Spleen (tissue), 11 donors: ENCODE measurements around the gene CMTM7. TPM values are rescaled to one million over a fixed set of nuclear protein-coding genes. Genes with fewer than 3 reads are reported as not detected.

ENCODE experiments used
- DNase-seq: peaks from one replicate; pipeline ENCODE4 v3.0.0-alpha.2; 2020
- H3K27ac ChIP-seq, 8 donors: fragments of 200-600 bp; sonication (generic) in 7 of 8; 1 replicate in 4 of 8; 2 replicates in 4 of 8; pipeline versions ENCODE4 v1.5.0 to v1.8.0; 2016 to 2021; ENCODE audit warnings: inconsistent platforms in 4 of 8, mild to moderate bottlenecking in 4 of 8, moderate library complexity in 1 of 8
- H3K27me3 ChIP-seq, 7 donors: fragments of 200-600 bp; sonication (generic) in 6 of 7; replicated peaks in 1 of 7; 1 replicate in 4 of 7; 2 replicates in 3 of 7; pipeline versions ENCODE4 v1.5.0 to v1.8.0; 2016 to 2021; ENCODE audit warnings: inconsistent platforms in 3 of 7, mild to moderate bottlenecking in 1 of 7
- H3K36me3 ChIP-seq, 6 donors: fragments of 200-600 bp; sonication (generic) in 5 of 6; 1 replicate in 4 of 6; 2 replicates in 2 of 6; pipeline versions ENCODE4 v1.5.0 to v1.8.0; 2016 to 2021; ENCODE audit warnings: inconsistent platforms in 2 of 6
- H3K4me1 ChIP-seq, 6 donors: fragments of 200-600 bp; sonication (generic) in 5 of 6; 1 replicate in 3 of 6; 2 replicates in 3 of 6; pipeline versions ENCODE4 v1.5.0 to v1.8.0; 2016 to 2021; ENCODE audit warnings: inconsistent platforms in 3 of 6
- H3K4me3 ChIP-seq, 8 donors: fragments of 200-600 bp; sonication (generic) in 7 of 8; 1 replicate in 4 of 8; 2 replicates in 4 of 8; pipeline versions ENCODE4 v1.5.0 to v1.8.0; 2016 to 2021; ENCODE audit warnings: inconsistent platforms in 4 of 8, mild to moderate bottlenecking in 4 of 8, moderate library complexity in 2 of 8
- H3K9me3 ChIP-seq, 8 donors: fragments of 200-600 bp; sonication (generic) in 7 of 8; 1 replicate in 4 of 8; 2 replicates in 4 of 8; pipeline versions ENCODE4 v1.5.0 to v1.8.0; 2016 to 2021; ENCODE audit warnings: inconsistent platforms in 4 of 8
- POLR2A ChIP-seq, 3 donors: fragments of 450-650 bp; IDR thresholded peaks; one replicate each; pipeline ENCODE4 v1.5.1; 2017; ENCODE audit warnings: antibody characterized with exemption in 3 of 3, mild to moderate bottlenecking in 1 of 3
- POLR2AphosphoS5 ChIP-seq, 3 donors: sonication (generic); formaldehyde crosslinking; IDR thresholded peaks; one replicate each; pipeline ENCODE4 v1.5.1; 2017; ENCODE audit warnings: antibody characterized with exemption in 3 of 3
- WGBS, 5 donors: extraction: QIAGEN DNeasy Blood & Tissue Kit in 3 of 5; methylation state at CpG; one replicate each; pipeline versions ENCODE4 v1.1.5 to v1.1.7; 2013 to 2018; 5-methylcytosine and 5-hydroxymethylcytosine counted together
- intact Hi-C: fragments of 100-400 bp; cut with DNase I; formaldehyde crosslinking; loops from one replicate; pipeline ENCODE4 v1.15.0; 2023; ENCODE audit warnings: low total_unique reads
- polyA plus RNA-seq, 3 donors: library from polyadenylated mRNA; stranded (reverse); fragments of 200-250 nt; gene quantifications; one replicate each; pipeline ENCODE4 v1.2.1, GENCODE V29; 2013
- total RNA-seq, 7 donors: library from RNA; depleted of rRNA in 3 of 7; stranded (reverse); fragments of >200 nt in 3 of 7; fragmentation: NEBNext Ultra II Directional in 4 of 7; extraction: Animal tissue kit (Norgen Biotek cat#: 25700) in 4 of 7; gene quantifications; one replicate each; pipeline versions ENCODE4 v1.1.0 to v1.2.1, GENCODE V29; 2016 to 2021
- TF ChIP-seq, protein P1 (sequence below), 11 experiments: fragments of 200-600 bp in 7 of 11; fragments of 450-650 bp in 4 of 11; sonication (generic) in 4 of 11; IDR thresholded peaks in 8 of 11; conservative IDR thresholded peaks in 3 of 11; 1 replicate in 7 of 11; 2 replicates in 4 of 11; pipeline versions ENCODE4 v1.4.0 to v1.8.0; 2016 to 2021; ENCODE audit warnings: antibody characterized with exemption in 11 of 11, inconsistent platforms in 4 of 11, mild to moderate bottlenecking in 1 of 11
- donor health status: healthy with polysubstance abuse.
- donor health status: DM: no; HTN: no; CAD: no; lungs with moderate emphysema.
- donor health status: DM: no; HTN: no; CAD: no.
- donor health status: Bipolar disorder and iron deficiency.
- donor health status: healthy.
- donor health status: DM: no; HTN: no; CAD: no.
- donor health status: DM: yes; HTN: yes; CAD: no.

CMTM7 gene
- total and polyA plus RNA-seq, 10 donors: 27.6 to 92.0 (median 47.5) TPM

DNA sequence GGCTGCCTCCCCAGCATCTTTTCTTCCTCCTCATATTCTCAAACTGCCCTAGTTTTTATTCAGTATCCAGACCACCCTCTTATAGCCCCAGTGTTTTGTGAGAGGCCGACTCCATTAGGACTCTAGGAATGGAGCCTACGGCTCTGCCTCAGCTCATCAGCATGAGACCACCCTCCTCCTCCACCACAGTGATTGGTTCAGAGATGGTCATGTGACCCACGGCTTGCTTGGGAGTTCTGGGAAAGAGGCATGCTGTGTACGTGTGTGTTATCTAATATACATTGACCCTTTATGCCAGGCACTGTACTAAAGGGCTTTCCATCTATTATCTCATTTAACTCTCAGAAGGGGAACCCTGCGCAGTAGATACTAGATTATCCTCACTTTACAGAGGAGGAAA is 17.8 kb upstream of the CMTM7 start:
- TF ChIP-seq POLR2A (IDR thresholded peaks at IDR 0.05): no peak
- TF ChIP-seq, protein P1, sequence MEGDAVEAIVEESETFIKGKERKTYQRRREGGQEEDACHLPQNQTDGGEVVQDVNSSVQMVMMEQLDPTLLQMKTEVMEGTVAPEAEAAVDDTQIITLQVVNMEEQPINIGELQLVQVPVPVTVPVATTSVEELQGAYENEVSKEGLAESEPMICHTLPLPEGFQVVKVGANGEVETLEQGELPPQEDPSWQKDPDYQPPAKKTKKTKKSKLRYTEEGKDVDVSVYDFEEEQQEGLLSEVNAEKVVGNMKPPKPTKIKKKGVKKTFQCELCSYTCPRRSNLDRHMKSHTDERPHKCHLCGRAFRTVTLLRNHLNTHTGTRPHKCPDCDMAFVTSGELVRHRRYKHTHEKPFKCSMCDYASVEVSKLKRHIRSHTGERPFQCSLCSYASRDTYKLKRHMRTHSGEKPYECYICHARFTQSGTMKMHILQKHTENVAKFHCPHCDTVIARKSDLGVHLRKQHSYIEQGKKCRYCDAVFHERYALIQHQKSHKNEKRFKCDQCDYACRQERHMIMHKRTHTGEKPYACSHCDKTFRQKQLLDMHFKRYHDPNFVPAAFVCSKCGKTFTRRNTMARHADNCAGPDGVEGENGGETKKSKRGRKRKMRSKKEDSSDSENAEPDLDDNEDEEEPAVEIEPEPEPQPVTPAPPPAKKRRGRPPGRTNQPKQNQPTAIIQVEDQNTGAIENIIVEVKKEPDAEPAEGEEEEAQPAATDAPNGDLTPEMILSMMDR (IDR thresholded peaks at IDR 0.05 in 8 of 11, conservative IDR thresholded peaks at IDR 0.05 in 3 of 11): no peak
- TF ChIP-seq POLR2AphosphoS5 (IDR thresholded peaks at IDR 0.05): no peak
- DNase-seq: no peak
- 70 to 92% (median 85%) methylated on average over 5 of the region's 5 CpGs for WGBS, 5 donors
- no peaks in the 10 kb centered on the region for H3K36me3 ChIP-seq
- intact Hi-C loops: loop anchor here (2.0 kb wide), 1 partner anchor 97 kb away; no protein-coding TSS in a partner anchor
- H3K4me1 ChIP-seq: peaks cover 0 to 21% (median 7%) of the 10 kb centered on the region in 6 donors
- no peaks in the 10 kb centered on the region for H3K9me3 ChIP-seq
- no peak overlapping the region for H3K4me3 ChIP-seq
- no peak overlapping the region for H3K27ac ChIP-seq
- H3K27me3 ChIP-seq: no peaks in the 10 kb centered on the region

DNA sequence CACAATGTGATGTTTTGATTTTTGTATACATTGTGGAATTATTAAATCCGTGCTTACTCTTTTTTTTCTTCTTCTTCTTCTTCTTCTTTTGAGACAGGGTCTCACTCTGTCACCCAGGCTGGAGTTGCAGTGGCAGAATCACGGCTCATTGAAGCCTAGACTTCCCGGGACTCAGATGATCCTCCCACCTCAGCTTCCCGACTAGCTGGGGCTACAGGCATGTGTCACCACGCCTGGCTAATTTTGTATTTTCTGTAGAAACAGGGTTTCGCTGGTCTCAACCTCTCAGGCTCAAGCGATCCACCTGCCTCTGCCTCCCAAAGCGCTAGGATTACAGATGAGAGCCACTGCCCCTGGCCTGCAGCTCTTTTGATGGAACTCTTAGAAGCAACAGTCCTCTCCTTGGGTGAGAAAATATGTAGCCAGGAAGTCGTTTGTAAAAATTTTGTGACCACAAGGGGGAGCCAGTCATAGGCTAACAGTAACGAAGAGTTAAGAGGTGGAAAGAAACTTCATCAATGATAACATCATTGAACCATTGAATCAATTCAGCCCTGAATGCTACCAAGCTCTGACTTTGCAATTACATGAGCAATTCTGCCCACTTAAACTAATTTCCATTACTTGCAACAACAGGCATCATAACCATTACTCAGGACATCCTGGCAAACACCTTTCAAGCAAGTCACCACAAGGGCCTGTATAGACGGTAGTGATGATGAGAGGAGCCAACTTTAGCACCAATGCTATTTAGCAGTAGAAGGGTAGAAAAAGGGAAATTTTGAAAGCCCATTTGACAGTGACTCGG is 16.7 kb upstream of the CMTM7 start:
- DNase-seq: no peak
- H3K36me3 ChIP-seq: no peaks in the 10 kb centered on the region
- 52 to 60% (median 58%) methylated on average over 12 of the region's 12 CpGs for WGBS, 5 donors
- TF ChIP-seq, protein P1 (IDR thresholded peaks at IDR 0.05 in 8 of 11, conservative IDR thresholded peaks at IDR 0.05 in 3 of 11): peak; percentile 19 to 79 (median 66)
- TF ChIP-seq POLR2A (IDR thresholded peaks at IDR 0.05): no peak
- H3K27me3 ChIP-seq: no peaks in the 10 kb centered on the region
- intact Hi-C loops: no loop called here
- H3K4me1 ChIP-seq: peaks cover 0 to 24% (median 7%) of the 10 kb centered on the region in 6 donors
- no peaks in the 10 kb centered on the region for H3K9me3 ChIP-seq
- H3K4me3 ChIP-seq: no peak overlapping the region
- no peak overlapping the region for H3K27ac ChIP-seq

DNA sequence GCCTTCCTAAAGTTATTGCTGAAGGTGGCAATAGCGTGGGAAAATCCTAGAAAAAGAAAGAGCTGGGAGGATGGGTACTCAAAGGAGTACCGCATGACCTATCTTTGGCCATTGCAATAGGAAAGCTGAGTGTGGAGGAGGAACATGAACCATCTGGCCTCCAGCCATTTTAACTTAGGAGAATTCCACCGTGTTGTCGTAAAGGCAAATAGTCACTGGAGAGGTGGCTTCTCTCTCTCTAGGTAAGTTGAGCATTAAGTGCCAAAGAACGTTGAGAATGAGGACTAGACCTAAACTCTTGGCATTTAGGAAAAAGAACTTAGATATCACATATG is 16.1 kb upstream of the CMTM7 start:
- Histone ChIP-seq H3K4me1 (peaks cover 0 to 24% (median 7%) of the 10 kb centered on the region in 6 donors), H3K27me3 (no peaks in the 10 kb centered on the region), H3K9me3 (no peaks in the 10 kb centered on the region), H3K36me3 (no peaks in the 10 kb centered on the region), H3K27ac (no peak overlapping the region), H3K4me3 (no peak overlapping the region)
- intact Hi-C loops: no loop called here
- DNase-seq: no peak
- TF ChIP-seq, protein P1 (IDR thresholded peaks at IDR 0.05 in 8 of 11, conservative IDR thresholded peaks at IDR 0.05 in 3 of 11): no peak
- TF ChIP-seq POLR2AphosphoS5 (IDR thresholded peaks at IDR 0.05) (no peak), POLR2A (IDR thresholded peaks at IDR 0.05) (no peak)
- 89 to 96% (median 94%) methylated on average over 5 of the region's 5 CpGs for WGBS, 5 donors

DNA sequence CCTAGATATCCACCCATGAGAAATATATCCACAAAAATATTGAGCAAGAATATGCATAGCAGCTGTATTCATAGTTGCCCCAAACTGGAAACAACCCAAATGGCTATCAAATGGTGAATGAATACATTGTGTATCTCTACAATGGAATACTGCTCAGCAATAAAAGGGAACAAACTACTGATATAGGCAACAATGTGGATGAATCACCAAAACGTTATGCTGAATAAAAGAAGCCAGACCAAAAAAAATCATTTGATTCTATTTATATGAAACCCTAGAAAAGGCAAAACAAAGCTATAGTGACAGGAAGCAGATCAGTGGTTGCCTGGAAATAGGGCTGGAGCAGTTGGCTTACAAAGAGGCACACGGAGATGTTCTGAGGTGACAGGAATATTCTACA is 15.5 kb upstream of the CMTM7 start:
- intact Hi-C loops: no loop called here
- DNase-seq: no peak
- Histone ChIP-seq H3K27ac (no peak overlapping the region), H3K36me3 (no peaks in the 10 kb centered on the region), H3K27me3 (no peaks in the 10 kb centered on the region), H3K9me3 (no peaks in the 10 kb centered on the region), H3K4me1 (peaks cover 0 to 23% (median 7%) of the 10 kb centered on the region in 6 donors), H3K4me3 (no peak overlapping the region)
- WGBS, 5 donors: 64 to 75% (median 70%) methylated on average over 2 of the region's 2 CpGs
- TF ChIP-seq, protein P1 (IDR thresholded peaks at IDR 0.05 in 8 of 11, conservative IDR thresholded peaks at IDR 0.05 in 3 of 11): no peak
- TF ChIP-seq POLR2AphosphoS5 (IDR thresholded peaks at IDR 0.05) (no peak), POLR2A (IDR thresholded peaks at IDR 0.05) (no peak)
